ENCODE results near the gene CCDC9B. TPM values are rescaled to one million over a fixed set of nuclear protein-coding genes. Genes with fewer than 3 reads are reported as not detected.

CCDC9B gene
- total RNA-seq, 1 donor from 2014 or later, result not detected

DNA sequence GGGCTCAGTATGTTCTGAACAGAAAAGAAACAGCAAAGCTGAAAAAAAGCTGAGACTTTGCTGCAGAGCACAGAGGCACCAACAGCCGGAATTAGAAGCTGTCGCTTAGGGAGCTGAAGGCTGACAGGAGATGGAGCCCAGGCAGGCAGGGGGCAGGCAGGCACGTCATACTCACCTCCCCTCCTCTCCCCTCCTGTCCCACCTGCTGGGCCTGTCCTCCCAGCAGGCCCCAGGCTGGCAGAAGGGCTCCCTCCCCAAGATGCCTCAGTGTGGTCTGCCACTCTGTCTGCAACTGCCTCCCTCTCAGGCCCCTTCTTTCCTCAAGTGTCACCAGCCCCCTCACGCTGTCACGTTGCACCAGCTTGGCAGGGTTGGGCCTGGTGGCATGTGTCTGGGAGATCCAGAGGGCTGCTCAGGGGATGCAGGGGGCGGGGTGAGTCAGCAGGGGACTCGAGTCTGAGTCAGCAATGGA lies 54.6 kb downstream of the CCDC9B start:
- Mint-ChIP-seq H3K27me3 (ENCODE audit: insufficient read depth, low read depth) (peaks cover 40% of the 10 kb centered on the region), H3K27ac (no peak overlapping the region), H3K36me3 (no peaks in the 10 kb centered on the region), H3K4me3 (peak overlapping the region; percentile 43), H3K9me3 (no peaks in the 10 kb centered on the region), H3K4me1 (peaks cover 42% of the 10 kb centered on the region)
- Histone ChIP-seq H3K4me3 (no peak overlapping the region), H3K9me3 (ENCODE audit: low read depth) (no peaks in the 10 kb centered on the region), H3K79me2 (ENCODE audit: low read depth) (no peaks in the 10 kb centered on the region), H4K20me1 (ENCODE audit: low read depth) (peaks cover 14% of the 10 kb centered on the region), H3K4me1 (peaks cover 28% of the 10 kb centered on the region), H3K27me3 (peaks cover 100% of the 10 kb centered on the region), H3K4me2 (no peak overlapping the region), H3K9ac (no peak overlapping the region), H3K27ac (no peak overlapping the region), H3F3A (ENCODE audit: low read depth) (peaks cover 20% of the 10 kb centered on the region), H3K36me3 (no peaks in the 10 kb centered on the region), H2AFZ (replicated peaks) (no peak overlapping the region)
- TF ChIP-seq EZH2 (IDR thresholded peaks at IDR 0.05) (no peak), EZH2phosphoT487 (IDR thresholded peaks at IDR 0.05) (no peak)
- TF ChIP-seq, protein P1, sequence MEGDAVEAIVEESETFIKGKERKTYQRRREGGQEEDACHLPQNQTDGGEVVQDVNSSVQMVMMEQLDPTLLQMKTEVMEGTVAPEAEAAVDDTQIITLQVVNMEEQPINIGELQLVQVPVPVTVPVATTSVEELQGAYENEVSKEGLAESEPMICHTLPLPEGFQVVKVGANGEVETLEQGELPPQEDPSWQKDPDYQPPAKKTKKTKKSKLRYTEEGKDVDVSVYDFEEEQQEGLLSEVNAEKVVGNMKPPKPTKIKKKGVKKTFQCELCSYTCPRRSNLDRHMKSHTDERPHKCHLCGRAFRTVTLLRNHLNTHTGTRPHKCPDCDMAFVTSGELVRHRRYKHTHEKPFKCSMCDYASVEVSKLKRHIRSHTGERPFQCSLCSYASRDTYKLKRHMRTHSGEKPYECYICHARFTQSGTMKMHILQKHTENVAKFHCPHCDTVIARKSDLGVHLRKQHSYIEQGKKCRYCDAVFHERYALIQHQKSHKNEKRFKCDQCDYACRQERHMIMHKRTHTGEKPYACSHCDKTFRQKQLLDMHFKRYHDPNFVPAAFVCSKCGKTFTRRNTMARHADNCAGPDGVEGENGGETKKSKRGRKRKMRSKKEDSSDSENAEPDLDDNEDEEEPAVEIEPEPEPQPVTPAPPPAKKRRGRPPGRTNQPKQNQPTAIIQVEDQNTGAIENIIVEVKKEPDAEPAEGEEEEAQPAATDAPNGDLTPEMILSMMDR (IDR thresholded peaks at IDR 0.05), result no peak
- no peak for DNase-seq (ENCODE audit: low spot score)

DNA sequence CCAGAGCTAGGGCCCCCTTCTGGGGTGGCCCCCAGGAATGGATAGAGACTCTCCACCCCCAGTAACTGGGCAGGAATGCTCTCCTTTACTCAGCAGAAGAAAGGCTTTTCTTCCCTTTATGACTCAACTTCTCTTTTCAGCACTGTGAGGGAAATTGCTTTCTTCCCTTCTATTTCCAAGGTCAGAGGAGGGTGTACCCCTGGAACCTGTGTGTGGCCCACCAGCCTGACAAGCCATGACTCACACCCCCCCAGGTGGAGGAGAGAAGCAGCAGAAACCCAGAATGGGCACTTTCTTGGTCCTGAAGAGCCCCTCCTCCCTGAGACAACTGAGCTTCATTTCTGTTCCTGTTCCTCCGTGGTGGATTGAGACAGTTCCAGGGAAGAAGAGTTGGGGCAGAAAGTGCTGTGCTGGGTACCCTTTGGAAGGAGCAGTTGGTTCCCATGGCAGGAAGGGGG lies 55.2 kb downstream of the CCDC9B start:
- Histone ChIP-seq H3F3A (ENCODE audit: low read depth) (peaks cover 22% of the 10 kb centered on the region), H3K27ac (no peak overlapping the region), H3K4me3 (no peak overlapping the region), H3K4me1 (peaks cover 28% of the 10 kb centered on the region), H3K36me3 (no peaks in the 10 kb centered on the region), H2AFZ (replicated peaks) (no peak overlapping the region), H3K9me3 (ENCODE audit: low read depth) (no peaks in the 10 kb centered on the region), H4K20me1 (ENCODE audit: low read depth) (peaks cover 19% of the 10 kb centered on the region), H3K27me3 (peaks cover 100% of the 10 kb centered on the region), H3K4me2 (no peak overlapping the region), H3K9ac (no peak overlapping the region), H3K79me2 (ENCODE audit: low read depth) (no peaks in the 10 kb centered on the region)
- H3K9me3 Mint-ChIP-seq, result no peaks in the 10 kb centered on the region
- H3K4me3 Mint-ChIP-seq, result peak overlapping the region; percentile 43
- H3K27ac Mint-ChIP-seq, result no peak overlapping the region
- no peak for DNase-seq (ENCODE audit: low spot score)
- TF ChIP-seq, protein P1 (IDR thresholded peaks at IDR 0.05), result no peak
- TF ChIP-seq EZH2phosphoT487 (IDR thresholded peaks at IDR 0.05), result no peak
- TF ChIP-seq EZH2 (IDR thresholded peaks at IDR 0.05), result no peak
- H3K36me3 Mint-ChIP-seq, result no peaks in the 10 kb centered on the region
- H3K4me1 Mint-ChIP-seq, result peaks cover 47% of the 10 kb centered on the region
- H3K27me3 Mint-ChIP-seq (ENCODE audit: insufficient read depth, low read depth), result peaks cover 45% of the 10 kb centered on the region

DNA sequence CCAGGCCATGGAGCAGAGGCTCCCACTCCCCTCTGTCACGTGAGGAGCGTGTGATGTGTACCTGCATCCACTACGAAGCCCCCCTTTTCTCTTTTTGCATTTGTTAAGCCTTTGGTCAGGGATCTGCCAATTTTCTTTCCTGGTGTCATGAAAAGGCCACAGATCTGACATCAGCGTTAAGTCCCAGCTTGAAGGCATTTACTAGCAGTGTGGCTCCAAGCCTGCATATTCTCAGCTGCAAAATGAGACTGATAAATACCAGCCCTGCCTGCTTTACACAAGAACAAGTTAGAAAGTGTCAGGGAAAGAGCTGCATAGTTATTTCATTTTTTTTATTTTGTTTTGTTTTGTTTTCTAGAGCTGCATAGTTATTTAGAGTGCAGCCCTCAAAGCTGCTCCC lies 55.6 kb downstream of the CCDC9B start:
- Histone ChIP-seq H3K79me2 (ENCODE audit: low read depth) (no peaks in the 10 kb centered on the region), H3K4me2 (no peak overlapping the region), H3F3A (ENCODE audit: low read depth) (peaks cover 22% of the 10 kb centered on the region), H3K9me3 (ENCODE audit: low read depth) (no peaks in the 10 kb centered on the region), H3K4me3 (no peak overlapping the region), H3K4me1 (peaks cover 28% of the 10 kb centered on the region), H4K20me1 (ENCODE audit: low read depth) (peaks cover 23% of the 10 kb centered on the region), H3K27ac (no peak overlapping the region), H3K9ac (no peak overlapping the region), H3K36me3 (no peaks in the 10 kb centered on the region), H3K27me3 (peaks cover 100% of the 10 kb centered on the region), H2AFZ (replicated peaks) (no peak overlapping the region)
- peaks cover 45% of the 10 kb centered on the region for H3K27me3 Mint-ChIP-seq (ENCODE audit: insufficient read depth, low read depth)
- H3K4me3 Mint-ChIP-seq, result peak overlapping the region; percentile 7
- H3K4me1 Mint-ChIP-seq, result peaks cover 47% of the 10 kb centered on the region
- TF ChIP-seq EZH2 (IDR thresholded peaks at IDR 0.05) (no peak), EZH2phosphoT487 (IDR thresholded peaks at IDR 0.05) (no peak)
- TF ChIP-seq, protein P1 (IDR thresholded peaks at IDR 0.05), result no peak
- no peak overlapping the region for H3K27ac Mint-ChIP-seq
- no peaks in the 10 kb centered on the region for H3K9me3 Mint-ChIP-seq
- H3K36me3 Mint-ChIP-seq, result no peaks in the 10 kb centered on the region
- DNase-seq (ENCODE audit: low spot score), result no peak
